HPDE6-E6E7 (cell line): Measurements from ENCODE around the gene CCL26.

Experiments used
- DNase-seq: peaks from one replicate; pipeline ENCODE4 v3.0.0; 2011; ENCODE audit warnings: missing footprints; ENCODE audit errors: extremely low spot score

Gene CCL26, protein sequence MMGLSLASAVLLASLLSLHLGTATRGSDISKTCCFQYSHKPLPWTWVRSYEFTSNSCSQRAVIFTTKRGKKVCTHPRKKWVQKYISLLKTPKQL

DNA sequence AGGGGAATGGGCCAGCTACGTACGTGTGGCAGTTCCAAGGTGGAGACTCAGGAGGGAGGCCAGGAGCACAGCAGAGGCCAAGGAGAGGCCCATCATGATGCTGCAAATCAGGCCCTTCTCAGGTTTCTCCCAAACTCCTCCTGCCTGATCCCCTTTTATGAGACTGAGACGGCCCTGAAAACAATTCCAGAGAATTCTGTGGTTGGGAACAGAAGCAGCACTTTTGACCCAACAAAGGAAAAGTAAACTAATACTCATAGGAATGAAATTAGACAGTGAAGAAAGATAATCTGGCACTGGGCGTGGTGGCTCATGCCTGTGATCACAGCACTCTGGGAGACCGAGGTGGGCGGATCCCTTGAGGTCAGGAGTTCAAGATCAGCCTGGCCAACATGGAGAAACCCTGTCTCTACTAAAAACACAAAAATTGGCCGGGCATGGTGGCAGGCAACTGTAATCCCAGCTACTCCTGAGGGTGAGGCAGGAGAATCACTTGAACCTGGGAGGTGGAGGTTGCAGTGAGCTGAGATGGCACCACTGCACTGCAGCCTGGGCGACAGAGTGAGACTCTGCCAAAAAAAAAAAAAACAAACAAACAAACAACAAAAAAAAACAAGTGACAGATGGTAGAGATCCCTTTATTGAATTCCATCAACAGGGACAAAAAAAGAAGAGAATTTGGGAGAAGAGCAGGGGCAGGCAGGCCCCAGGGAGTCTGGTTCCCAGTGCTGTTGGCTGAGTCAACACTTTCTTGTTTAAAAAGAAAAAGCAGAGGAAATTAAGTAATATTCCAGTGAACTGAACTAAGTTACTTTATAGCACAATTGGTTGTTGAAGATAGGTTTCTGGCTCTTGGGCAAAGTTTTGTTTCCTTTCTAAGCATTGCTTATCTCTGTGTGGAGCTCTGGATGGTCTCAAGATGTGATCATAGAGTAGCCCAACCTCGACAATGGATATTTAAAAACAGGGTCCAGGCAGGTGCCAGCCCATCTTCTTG lies at the start of gene CCL26:
CCL26 (minus strand) TSS at position 131 of the 997 bp plus-strand sequence; CDS start at position 96, 35 bp downstream.
- DNase-seq: no peak

DNA sequence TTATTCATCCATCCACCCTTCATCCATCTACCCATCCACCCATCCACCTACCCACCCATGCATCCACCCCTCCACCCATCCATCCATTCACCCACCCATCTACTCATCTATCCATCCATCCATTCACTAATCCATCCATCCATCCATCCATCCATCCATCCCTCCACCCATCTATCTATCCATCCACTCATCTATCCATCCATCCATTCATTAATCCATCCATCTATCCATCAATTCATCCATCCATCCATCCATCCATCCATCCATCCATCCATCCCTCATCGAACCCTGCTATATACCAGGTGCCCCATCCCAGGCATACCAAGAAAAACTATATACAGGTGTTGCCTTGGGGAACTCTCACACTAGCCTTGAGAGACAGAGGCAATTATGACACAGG lies 48.7 kb upstream of the CCL26 start:
- no peak for DNase-seq

DNA sequence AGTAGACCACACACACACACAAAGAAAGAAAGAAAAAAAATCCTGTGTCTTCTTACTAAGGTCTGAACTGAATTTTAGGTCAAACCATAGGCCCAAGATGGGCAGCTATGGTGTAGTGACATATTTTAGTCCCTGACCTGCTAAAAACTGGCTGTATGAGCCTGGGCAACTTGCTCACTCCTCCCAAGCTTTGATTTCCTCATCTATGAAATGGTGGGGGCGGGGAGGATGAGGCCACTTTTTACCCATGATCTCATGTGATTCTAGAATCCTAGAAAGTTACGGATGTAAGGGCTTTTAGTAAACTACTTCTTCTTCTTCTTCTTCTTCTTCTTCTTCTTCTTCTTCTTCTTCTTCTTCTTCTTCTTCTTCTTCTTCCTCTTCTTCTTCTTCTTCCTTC lies 47.7 kb upstream of the CCL26 start:
- no peak for DNase-seq

DNA sequence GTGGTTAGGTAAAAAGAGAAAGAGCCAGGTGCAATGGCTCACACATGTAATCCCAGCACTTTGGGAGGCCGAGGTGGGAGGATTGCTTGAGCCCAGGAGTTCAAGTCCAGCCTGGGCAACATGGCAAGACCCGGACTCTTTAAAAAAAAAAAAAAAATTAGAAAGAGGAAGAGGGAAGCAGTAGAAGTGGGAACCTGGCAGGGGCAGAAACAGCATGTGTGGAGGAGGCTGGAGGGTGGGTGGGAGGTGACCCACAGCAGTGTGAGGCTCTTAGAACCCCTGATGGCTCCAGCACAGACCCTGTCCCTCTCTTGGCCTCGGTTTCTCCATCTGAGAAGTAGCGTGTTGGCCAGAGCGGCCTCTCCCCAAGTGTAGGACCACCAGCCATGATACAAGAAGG lies 46.5 kb upstream of the CCL26 start:
- DNase-seq: no peak

DNA sequence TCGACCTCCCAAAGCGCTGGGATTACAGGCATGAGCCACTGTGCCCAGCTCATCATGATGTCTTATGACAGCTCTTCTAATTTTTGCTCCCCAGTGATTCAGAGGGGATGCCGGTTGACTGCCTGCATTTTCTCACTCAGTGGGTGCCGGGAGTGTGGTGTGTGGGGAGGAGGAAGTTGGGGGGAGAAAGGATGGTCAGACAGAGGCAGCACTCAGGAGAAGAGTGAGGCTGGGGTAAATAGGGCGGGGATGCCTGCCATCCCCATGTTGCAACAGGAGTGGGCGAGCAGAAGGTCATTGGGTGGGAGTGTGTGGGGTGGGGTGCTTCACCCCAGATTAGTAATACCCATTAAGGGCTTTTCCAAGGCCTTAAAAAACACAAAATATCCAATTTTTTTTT lies 45.1 kb upstream of the CCL26 start:
- DNase-seq: no peak

DNA sequence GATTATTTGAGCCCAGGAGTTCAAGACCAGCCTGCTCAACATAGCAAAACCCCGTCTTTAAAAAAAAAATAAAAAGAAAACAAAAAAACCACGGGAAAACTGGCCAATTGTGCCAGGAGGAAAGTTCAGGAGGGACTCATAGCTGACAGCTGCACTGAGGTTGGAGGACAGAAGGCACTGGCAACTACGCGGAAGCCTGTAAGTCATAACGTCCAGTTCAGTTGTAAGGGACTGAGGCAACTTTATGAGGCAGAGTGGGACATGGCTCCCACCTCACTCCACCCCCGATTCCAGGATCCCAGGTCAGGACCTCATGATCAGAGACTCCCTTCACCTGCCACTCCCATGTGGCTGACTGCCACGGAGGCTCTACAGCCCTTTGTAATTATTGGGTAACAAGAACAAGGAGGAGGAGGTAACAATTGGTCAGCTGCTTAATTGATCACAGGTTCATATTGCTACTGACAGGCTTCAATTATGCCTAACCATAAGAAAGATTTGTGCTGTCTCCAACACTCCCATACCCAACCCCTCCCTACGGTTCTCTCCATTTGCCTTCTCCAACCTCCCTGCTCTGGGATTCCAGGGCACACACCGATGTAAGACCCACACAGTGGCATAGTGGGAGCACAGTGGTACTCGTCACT lies 43.5 kb upstream of the CCL26 start:
- no peak for DNase-seq

DNA sequence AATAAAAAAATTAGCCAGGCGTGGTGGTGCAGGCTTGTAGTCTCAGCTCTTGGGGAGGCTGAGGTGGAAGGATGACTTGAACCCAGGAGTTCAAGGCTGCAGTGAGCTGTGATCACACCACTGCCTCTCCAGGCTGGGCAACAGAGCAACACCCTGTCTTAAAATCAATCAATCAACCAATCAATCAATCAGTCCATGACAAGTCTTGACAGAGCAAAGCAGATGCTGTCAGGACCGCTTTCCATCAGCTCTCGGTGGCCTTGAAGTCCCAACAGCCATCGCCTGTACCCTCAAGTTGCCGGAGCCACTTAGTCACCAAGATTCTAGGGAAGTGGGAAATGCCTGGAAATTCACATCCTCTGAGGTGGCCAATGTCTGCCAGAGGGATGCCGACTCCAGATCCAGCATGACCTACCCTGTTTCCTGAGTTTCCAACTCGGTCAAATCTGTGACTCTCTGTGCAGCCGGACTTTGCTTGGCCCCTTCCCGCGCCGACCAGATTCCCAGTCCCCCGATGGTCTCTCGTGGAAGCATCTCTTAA lies 42.5 kb upstream of the CCL26 start:
- DNase-seq: no peak

DNA sequence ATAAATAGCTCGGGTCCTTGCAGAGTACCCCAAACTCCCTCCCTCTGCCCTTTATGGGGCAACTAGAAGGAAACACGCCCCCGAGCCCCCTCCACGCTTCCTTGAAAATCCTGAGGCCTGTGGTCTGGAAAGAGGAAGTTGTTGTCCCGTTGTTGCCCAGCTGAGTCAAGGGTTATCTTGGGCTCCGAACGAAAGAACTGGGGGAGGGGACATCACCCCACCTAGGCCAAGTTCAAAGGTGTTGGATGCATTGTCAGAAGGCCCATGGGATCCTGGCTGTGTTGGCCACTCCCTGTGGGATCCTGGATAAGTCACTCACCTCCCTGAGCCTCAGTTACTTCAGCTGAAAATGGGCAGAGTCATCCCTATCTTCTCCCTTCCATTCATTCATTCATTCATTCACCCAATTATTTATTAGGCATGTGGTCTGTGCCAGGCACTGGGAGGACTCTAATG lies 41.8 kb upstream of the CCL26 start, which contains the start of gene CCL24:
CCL24 (minus strand) TSS at position 26 of the 456 bp plus-strand sequence. CDS start 91 bp downstream, outside the sequence.
- DNase-seq: no peak

DNA sequence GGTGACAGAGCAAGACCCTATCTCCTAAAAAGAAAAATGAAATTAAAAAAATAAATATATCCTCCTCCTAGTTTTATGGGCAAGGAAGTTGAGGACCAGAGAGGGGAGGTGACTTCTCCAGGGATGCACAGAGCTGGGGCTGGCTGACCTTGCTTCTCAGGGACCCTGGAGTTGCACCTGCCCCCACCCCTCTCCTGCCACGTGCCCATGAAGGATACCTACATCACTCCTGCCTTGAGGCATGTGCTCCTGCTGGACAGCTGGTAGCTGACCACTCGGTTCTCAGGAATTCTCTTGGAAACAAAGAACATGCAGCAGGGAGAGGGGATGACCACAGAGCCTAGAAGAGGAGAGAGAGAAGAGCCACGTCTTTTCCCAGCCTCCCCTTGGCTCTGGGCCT lies 41.1 kb upstream of the CCL26 start:
- DNase-seq: no peak

DNA sequence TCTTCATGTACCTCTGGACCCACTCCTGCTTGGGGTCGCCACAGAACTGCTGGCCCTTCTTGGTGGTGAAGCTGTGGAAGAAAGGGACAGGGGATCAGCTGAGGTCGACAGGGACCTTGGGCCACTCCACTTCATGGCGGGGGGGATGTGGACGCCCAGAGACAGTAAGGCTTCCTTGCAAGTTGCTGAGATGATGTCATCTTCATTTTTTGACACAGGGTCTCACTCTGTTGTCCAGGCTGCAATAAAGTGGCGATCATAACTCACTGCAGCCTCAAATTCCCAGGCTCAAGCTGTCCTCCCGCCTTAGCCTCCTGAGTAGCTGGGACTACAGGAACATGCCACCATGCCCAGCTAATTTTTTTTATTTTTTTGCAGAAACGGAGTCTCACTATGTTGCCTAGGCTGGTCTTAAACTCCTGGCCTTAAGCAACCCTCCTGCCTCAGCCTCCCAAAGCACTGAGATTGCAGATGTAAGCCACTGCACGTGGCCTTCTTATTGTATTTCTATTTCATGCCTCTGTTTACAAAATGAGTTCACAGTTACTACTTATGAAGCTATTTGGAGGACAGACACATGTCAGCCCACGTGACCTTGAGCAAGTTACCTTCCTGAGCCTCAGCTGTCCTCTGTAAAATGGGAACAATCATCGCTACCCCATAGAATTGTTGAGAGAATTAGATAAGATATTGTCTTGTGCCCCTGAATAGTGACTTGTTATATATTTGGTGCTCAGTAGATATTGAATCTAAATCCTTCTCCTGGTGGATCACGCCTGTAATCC lies 40.1 kb upstream of the CCL26 start:
- DNase-seq: no peak

DNA sequence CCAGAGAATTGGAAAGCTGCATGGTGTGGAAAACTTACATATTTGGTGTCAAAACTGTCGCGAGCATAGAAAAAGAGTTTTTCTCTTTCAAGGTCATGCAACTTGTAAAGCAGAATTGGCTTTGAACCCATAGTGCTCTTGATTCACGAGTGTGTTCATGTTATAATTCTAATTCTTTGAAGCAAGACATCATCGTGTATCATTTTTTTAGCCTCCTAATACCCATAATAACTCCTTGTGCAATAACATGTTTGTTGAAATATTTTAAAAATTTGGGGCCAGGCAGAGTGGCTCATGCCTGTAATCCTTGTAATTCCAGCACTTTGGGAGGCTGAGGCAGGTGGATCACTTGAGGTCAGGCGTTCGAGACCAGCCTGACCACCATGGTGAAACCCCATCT lies 37.4 kb upstream of the CCL26 start:
- no peak for DNase-seq

DNA sequence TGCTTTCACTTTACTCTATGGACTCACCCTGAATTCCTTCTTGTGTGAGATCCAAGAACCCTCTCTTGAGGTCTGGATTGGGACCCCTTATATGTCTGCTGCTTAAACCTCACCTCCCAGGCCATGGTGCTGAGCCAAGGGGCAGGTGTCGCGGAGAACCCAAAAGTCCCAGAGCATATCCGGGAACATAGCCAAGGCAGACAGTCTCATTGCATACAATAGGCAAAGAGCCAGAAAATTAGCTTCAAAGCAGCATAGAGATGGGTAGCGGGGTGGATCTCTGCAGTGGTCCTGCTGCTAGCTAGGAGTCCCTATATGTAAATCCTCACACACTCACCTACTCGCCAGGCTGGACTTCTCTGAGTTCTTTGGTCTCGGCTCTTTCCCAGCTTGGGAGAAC lies 36.1 kb upstream of the CCL26 start:
- no peak for DNase-seq

DNA sequence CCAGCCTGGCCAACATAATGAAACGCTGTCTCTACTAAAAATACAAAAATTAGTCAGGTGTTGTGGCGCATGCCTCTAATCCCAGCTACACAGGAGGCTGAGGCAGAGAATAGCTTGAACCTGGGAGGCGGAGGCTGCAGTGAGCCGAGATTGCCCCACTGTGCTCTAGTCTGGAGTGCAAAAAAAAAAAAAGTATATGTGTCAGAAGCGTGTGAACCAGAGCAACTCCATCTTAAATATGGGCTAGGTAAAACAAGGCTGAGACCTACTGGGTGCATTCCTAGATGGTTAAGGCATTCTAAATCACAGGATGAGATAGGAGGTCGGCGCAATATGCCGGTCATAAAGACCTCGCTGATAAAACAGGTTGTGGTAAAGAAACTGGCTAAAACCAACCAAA lies 35.4 kb upstream of the CCL26 start:
- DNase-seq: no peak

DNA sequence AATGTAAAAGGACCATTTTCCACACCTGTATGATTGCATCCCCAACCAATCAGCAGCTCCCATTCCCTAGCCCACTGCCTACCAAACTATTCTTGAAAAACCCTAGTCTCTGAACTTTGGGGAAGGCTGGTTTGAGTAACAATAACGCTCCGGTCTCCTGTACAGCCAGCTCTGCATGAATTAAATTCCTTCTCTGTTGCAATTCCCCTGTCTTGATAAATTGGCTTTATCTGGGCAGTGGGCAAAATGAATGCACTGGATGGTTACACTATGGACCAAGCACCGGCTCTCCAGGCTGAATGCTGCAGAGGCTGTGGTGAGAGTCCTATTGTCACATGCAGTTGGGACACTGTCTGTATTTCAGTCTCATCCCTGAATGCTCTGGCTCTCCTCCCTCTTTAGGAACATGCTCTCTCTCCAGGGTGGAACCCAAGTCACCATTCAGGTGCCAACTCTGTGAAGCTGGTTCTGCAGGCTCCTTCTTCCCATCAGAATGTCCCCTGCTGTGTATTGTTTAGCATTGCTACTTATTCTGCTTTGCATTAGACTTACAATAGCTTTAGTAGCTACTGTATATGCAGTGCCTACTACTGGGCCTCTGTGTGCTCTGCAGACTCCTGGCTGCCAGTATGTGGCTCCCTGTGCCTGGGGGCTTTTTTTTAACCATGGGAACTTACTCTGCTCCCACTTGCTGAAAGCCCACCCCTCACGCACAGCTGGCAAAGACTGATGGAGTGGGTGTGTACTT lies 34.7 kb upstream of the CCL26 start:
- DNase-seq: no peak

DNA sequence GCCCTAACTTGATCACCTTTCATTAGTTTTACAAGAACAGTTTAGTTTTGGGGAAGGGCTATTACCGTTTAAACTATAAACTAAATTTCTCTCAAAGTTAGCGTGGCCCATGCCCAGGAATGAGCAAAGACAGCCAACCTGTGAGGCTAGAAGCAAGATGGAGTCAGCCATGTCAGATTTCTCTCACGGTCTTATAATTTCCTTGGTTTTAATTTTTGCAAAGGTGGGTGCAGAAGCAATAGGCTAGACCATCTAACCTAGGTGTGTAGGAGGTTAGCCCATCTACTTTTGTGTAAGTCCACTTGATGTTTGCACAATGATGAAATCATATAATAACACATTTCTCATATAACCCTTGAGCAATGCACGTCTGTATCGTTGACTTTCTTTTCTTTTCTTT lies 32.7 kb upstream of the CCL26 start:
- DNase-seq: no peak

DNA sequence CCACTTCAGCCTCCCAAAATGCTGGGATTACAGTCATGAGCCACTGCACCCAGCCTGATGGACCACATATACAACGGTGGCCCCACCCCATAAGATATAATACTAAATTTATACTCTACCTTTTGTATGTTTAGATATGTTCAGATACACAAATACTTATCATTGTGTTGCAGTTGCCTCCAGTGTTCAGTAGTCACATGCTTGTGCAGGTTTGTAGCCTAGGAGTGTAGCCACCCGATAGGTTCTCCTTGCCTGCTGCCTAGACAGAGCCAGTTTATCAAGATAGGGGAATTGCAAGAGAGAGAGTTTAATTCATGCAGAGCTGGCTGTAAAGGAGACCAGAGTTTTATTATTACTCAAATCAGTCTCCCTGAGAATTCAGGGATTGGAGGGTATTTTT lies 32.0 kb upstream of the CCL26 start:
- DNase-seq: no peak

DNA sequence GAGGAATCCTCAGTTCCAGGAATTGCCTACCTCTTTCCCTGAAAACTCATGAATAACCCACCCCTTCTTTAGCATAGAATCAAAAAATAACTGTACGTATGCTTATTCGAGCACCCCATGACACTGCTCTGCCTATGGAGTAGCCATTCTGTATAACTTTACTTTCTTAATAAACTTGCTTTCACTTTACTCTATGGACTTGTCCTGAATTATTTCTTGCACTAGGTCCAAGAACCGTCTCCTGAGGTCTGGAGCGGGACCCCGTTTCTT lies 30.5 kb upstream of the CCL26 start:
- DNase-seq: no peak

DNA sequence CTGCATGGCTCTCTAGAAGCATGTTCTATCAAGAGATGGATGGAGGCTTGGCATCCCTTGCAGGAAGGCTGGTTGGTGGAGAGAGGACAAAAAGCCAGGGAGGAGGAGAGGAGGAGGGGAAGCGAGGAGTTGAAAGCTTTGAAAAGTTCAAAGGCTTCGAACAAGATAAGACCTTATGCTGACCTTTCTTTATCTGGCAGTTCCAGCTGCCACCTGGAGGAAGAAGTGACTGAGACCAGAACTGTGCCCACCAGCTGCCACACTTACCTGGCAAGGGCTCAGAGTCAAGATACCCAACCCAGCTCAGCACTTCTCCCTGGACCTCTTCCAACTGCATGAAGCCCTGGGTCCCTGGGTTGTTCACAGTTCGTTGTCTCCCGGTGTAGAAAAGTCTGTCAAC lies 26.8 kb upstream of the CCL26 start:
- no peak for DNase-seq

DNA sequence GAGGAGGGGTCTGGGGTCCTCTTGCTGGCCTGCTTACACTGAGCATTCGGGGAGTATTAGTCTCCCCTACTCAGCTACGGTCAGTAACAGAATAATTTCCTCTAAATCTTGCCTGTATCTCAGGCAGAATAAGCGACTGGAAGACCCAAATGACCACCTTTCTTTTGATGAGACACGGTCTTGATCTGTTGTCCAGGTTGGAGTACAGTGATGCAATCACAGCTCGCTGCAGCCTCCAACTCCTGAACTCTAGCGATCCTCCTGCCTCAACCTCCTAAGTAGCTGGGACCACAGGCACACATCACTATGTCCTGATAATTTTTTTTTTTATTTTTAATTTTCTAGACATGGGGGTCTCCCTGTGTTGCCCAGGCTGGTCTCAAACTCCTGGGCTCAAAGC lies 24.4 kb upstream of the CCL26 start:
- no peak for DNase-seq

DNA sequence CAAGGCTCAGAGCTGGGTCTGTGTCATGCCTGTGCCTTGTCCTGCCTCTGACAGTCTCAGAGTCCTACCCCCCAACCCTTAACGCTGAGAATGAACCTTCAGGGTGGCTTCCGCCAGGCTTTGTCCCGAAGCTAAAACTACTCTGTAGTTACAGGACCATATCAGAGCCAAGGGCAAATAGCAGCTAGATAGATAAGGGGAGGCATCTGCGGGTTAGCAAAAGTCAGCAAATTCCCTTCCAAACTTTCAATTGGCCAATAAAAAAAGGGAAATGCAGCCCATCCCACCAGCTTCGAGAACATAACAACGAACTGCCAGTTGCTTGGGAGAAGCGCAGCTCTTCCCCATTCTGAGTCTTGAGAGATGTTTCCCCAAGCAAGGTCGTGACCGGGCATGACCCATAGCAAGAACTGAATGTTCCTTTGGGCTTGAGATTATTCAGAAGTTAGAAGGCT lies 23.8 kb upstream of the CCL26 start:
- DNase-seq: no peak

DNA sequence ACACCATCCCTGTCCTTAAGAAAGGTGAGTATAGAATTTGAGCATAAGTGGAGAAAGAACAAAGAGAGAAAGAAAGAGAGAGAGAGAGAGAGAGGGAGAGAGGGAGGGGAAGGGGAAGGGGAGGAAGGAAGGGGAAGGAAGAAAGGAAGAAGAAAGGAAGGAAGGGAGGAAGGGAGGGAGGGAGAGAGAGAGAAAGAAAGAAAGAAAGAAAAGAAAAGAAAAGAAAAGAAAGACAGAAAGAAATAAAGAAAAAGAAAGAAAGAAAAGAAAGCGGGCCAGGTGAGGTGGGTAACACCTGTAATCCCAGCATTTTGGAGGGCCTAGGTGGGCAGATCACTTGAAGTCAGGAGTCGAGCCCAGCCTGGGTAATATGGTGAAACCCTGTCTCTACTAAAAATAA lies 21.7 kb upstream of the CCL26 start:
- DNase-seq: no peak
